ENCODE results near the gene EFNA1.

The EFNA1 gene

GRCh38 chr1:155175927-155176371, 48.3 kb downstream of the EFNA1 start:
- TF ChIP-seq CTCF (IDR thresholded peaks at IDR 0.05), result no peak

- peak; percentile 98 for TF ChIP-seq CTCF (IDR thresholded peaks at IDR 0.05)
Measured at GRCh38 chr1:155176544-155177071, 48.9 kb downstream of the EFNA1 start.

- TF ChIP-seq CTCF (IDR thresholded peaks at IDR 0.05), result no peak
Measured at GRCh38 chr1:155177192-155177917, 49.7 kb downstream of the EFNA1 start.

- TF ChIP-seq CTCF (IDR thresholded peaks at IDR 0.05), result no peak
Measured at GRCh38 chr1:155177918-155178281, 50.2 kb downstream of the EFNA1 start.

- no peak for TF ChIP-seq CTCF (IDR thresholded peaks at IDR 0.05)
Measured at GRCh38 chr1:155178441-155179111, 50.9 kb downstream of the EFNA1 start.

GRCh38 chr1:155179112-155180031, 51.7 kb downstream of the EFNA1 start:
- TF ChIP-seq CTCF (IDR thresholded peaks at IDR 0.05), result no peak

- no peak for TF ChIP-seq CTCF (IDR thresholded peaks at IDR 0.05)
Measured at GRCh38 chr1:155181371-155182051, 53.8 kb downstream of the EFNA1 start.

Measured in LNCAP (cell line).